Stimulated activated CD8-positive, alpha-beta memory T cell treated with anti-CD3 and anti-CD28 coated beads, Interleukin-4, amount 100 ng/mL, for 4 hours (primary cell): ENCODE data around the gene TUBA4A.
"Not testable (repeated sequence)": the region's sequence is repeated elsewhere in the genome, so short reads cannot be mapped to it uniquely, and the experiment has no call there.

Experiments
- DNase-seq, 2 donors: peaks; one replicate each; pipeline ENCODE4 v3.0.0-alpha.2; 2020; ENCODE audit warnings: low read depth in 2 of 2, low spot score in 1 of 2

Gene TUBA4A

GRCh38 chr2:219214141-219214540 lies 39.6 kb downstream of the TUBA4A start:
- DNase-seq: no peak

GRCh38 chr2:219213486-219214071 lies 40.1 kb downstream of the TUBA4A start:
- no peak for DNase-seq

DNA sequence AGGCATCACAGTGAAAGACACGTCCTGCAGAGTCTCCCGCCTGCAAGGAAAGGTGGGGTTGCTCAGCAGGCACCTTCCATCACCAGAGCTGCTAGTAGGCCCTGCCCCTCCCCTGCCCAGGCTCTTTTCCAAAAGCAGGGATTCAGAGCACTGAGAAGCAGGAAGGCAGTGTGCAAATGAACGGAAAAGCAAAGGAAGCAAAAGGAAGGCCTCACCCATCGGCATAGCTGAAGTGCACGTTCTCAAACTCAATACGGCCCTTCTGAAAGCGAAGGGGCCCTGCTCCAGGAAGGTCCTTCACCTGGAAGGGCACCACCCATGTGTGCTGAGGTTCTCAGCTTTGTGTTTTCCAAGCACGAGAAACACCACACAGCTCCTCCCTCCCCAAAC lies 40.7 kb downstream of the TUBA4A start:
- no peak for DNase-seq

GRCh38 chr2:219210886-219211362 lies 42.8 kb downstream of the TUBA4A start:
- DNase-seq: no peak

DNA sequence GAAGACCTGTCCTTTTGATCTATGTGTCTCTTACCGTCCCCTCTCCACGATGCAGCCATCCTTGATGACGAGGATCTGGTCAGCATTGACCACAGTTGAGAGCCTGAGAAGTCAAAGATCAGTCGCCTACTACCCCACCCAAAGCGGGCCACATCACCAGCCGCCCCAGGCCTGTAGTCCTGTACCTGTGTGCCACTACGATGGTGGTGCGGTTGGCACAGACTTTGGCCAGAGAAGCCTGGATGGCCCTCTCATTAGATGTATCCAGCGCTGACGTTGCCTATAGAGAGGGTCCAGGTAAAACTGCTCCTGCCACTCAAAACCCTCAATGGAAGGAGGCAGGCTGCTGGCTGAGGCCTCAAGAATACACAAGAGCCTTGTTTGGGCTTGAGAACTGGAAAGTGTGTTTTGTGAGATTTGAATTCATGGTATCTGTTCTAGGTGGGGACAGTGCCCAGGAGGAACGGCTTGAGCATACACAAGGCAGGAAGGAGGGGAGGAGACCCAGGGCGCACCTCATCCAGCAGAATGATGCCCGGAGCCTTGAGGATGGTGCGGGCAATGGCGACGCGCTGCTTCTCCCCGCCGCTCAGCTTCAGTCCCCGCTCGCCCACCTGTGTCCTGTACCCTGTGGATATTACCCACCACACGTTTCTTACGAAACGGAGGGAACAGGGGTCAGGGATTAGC lies 43.4 kb downstream of the TUBA4A start:
- DNase-seq: no peak

DNA sequence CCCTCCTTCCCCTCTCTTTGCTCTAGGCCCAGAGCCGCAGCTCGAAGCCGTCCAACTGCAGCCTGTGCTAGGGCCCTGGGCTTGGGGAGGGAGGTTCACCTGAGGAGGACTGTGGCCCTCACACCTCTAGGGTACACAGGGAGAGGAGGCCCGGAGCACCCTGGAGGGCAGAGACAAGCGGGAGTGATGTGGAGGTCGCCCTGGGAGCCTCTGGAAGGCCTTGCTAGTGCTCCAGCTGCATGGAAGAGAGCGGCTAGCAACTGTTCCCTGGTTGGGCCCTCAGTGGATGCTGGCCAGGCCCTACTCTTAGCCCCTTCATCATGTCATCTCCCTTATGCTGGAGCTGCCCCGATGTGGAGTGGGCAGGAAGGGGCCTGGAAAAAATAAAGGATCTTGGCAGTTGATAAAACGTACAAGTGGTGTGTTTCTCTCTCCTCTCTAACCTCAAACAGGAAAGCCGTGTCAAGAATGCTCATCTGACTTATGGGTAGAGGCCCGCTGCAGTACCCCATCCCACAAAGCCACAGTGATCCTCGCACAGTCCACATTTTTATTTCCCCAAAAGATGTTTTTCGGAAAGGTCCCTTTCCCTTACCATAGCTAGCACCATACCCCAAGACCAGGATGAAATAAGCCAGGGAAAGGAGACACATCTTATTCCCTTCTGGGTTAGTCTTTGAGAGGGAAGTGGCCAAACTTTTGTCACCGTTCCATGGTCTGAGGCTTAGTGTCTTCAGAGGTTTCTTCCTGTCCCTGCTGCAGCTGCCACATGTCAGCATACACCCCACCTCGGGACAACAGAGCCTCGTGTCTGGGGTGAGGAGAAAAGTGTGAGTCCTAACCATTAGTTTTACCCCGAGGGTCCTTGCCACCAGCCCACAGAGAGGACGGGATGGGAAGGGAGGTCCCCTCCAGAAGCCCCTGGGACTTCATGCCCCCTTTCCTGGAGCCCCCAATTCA lies 44.2 kb downstream of the TUBA4A start:
- DNase-seq: no peak

DNA sequence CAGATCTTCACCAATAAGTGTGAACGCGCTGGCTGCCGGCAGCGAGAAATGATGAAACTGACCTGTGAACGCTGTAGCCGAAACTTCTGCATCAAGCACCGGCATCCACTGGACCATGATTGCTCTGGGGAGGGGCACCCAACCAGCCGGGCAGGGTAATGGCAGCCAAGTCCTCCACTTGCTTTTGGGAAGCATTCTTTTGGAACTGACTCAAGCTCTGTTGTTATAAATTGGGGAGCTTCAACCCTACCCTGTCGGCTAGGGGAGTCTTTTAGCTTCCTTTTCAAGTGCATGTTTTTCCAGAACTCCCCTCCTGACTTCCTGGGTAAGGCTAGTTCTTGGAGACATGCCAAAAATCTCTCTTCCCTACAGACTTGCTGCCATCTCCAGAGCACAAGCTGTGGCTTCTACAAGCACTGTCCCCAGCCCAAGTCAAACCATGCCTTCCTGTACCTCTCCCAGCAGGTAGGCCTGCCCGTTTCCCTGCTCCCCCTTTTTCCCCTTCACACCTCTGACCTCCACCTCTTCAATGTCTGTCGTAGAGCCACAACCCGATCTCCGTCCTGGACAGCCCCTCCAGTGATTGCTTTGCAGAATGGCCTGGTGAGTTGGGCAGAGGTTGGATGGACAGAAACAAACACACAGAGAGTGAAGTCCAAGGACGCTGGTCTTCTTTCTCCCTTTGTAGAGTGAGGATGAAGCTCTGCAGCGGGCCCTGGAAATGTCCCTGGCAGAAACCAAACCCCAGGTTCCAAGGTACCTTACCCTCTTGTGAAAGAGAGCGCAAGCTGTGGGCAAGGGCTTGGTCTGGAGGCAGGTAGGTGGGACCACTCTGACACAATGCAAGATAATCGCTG lies 45.6 kb downstream of the TUBA4A start:
- DNase-seq: no peak

GRCh38 chr2:219207134-219207883 lies 46.4 kb downstream of the TUBA4A start:
- DNase-seq: no peak

GRCh38 chr2:219206328-219207133 lies 47.2 kb downstream of the TUBA4A start, which contains the start of gene ZFAND2B:
ZFAND2B (plus strand) TSS chr2:219206782; CDS start chr2:219206988, 206 bp downstream.
- DNase-seq: peak; percentile 84 to 88

- no peak for DNase-seq
These were observed 47.8 kb downstream of the TUBA4A start for GRCh38 chr2:219205981-219206327.

GRCh38 chr2:219205165-219205538 lies 48.6 kb downstream of the TUBA4A start:
- no peak for DNase-seq

GRCh38 chr2:219204425-219205164 lies 49.1 kb downstream of the TUBA4A start:
- no peak for DNase-seq

DNA sequence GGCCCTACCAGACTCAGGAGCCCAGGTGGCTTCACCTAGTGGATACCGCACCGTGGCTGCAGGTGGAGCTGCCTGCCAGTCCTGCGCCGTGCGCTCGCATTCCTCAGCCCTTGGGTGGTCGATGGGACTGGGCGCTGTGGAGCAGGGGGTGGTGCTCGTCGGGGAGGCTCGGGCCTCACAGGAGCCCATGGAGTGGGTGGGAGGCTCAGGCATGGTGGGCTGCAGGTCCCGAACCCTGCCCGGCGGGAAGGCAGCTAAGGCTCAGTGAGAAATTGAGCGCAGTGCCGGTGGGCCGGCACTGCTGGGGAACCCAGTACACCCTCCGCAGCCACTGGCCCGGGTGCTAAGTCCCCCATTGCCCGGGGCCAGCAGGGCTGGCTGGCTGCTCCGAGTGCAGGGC lies 52.4 kb downstream of the TUBA4A start:
- not testable (repeated sequence) for DNase-seq

DNA sequence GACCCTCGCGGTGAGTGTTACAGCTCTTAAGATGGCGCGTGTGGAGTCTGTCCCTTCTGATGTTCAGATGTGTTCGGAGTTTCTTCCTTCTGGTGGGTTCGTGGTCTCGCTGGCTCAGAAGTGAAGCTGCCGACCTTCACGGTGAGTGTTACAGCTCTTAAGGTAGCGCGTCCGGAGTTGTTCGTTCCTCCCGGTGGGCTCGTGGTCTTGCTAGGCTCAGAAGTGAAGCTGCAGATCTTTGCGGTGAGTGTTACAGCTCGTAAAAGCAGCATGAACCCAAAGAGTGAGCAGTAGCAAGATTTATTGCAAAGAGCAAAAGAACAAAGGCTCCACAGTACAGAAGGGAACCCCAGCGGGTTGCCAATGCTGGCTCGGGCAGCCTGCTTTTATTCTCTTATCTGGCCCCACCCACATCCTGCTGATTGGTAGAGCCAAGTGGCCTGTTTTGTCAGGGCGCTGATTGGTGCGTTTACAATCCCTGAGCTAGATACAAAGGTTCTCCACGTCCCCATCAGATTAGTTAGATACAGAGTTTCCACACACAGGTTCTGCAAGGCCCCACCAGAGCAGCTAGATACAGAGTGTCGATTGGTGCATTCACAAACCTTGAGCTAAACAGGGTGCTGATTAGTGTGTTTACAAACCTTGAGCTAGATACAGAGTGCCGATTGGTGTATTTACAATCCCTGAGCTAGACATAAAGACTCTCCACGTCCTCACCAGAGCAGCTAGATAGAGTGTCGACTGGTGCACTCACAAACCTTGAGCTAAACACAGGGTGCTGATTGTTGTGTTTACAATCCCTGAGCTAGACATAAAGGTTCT lies 53.0 kb downstream of the TUBA4A start:
- DNase-seq: not testable (repeated sequence)
